ENCODE measurements around the gene CYGB.
"Not testable (repeated sequence)": the region's sequence is repeated elsewhere in the genome, so short reads cannot be mapped to it uniquely, and the experiment has no call there.

Gene CYGB

GRCh38 chr17:76538281-76538931, 897 bp upstream of the CYGB start:
- ATAC-seq (no peak), DNase-seq (ENCODE audit: low spot score in 2 of 2) (no peak)
- Mint-ChIP-seq H3K36me3 (peaks cover 5% of the 10 kb centered on the region), H3K4me1 (peaks cover 8% of the 10 kb centered on the region), H3K4me3 (peak overlapping the region; percentile 31), H3K27ac (no peak overlapping the region), H3K9me3 (no peaks in the 10 kb centered on the region)

GRCh38 chr17:76537288-76537577, 276 bp downstream of the CYGB start:
- DNase-seq (ENCODE audit: low spot score in 2 of 2) (no peak), ATAC-seq (no peak)
- H3K27ac Mint-ChIP-seq, result no peak overlapping the region
- H3K4me1 Mint-ChIP-seq, result peaks cover 1% of the 10 kb centered on the region
- peaks cover 5% of the 10 kb centered on the region for H3K36me3 Mint-ChIP-seq
- H3K9me3 Mint-ChIP-seq, result no peaks in the 10 kb centered on the region
- H3K4me3 Mint-ChIP-seq, result no peak overlapping the region

GRCh38 chr17:76536511-76537287, 810 bp downstream of the CYGB start:
- no peaks in the 10 kb centered on the region for H3K9me3 Mint-ChIP-seq
- H3K36me3 Mint-ChIP-seq, result peaks cover 5% of the 10 kb centered on the region
- no peak overlapping the region for H3K27ac Mint-ChIP-seq
- no peak overlapping the region for H3K4me3 Mint-ChIP-seq
- ATAC-seq (no peak), DNase-seq (ENCODE audit: low spot score in 2 of 2) (no peak)
- no peaks in the 10 kb centered on the region for H3K4me1 Mint-ChIP-seq

GRCh38 chr17:76535788-76536510, 1.6 kb downstream of the CYGB start:
- DNase-seq (ENCODE audit: low spot score in 2 of 2) (no peak), ATAC-seq (no peak)
- no peak overlapping the region for H3K4me3 Mint-ChIP-seq
- H3K36me3 Mint-ChIP-seq, result peaks cover 5% of the 10 kb centered on the region
- no peak overlapping the region for H3K27ac Mint-ChIP-seq
- H3K4me1 Mint-ChIP-seq, result no peaks in the 10 kb centered on the region
- no peaks in the 10 kb centered on the region for H3K9me3 Mint-ChIP-seq

GRCh38 chr17:76534831-76535732, 2.4 kb downstream of the CYGB start:
- no peaks in the 10 kb centered on the region for H3K4me1 Mint-ChIP-seq
- H3K4me3 Mint-ChIP-seq, result no peak overlapping the region
- H3K36me3 Mint-ChIP-seq, result peaks cover 5% of the 10 kb centered on the region
- DNase-seq (ENCODE audit: low spot score in 2 of 2) (no peak), ATAC-seq (no peak)
- no peak overlapping the region for H3K27ac Mint-ChIP-seq
- H3K9me3 Mint-ChIP-seq, result no peaks in the 10 kb centered on the region

- not testable (repeated sequence) for H3K36me3 Mint-ChIP-seq; DNase-seq (ENCODE audit: low spot score in 2 of 2); H3K4me1 Mint-ChIP-seq; H3K4me3 Mint-ChIP-seq; ATAC-seq; H3K9me3 Mint-ChIP-seq; H3K27ac Mint-ChIP-seq
Observed at GRCh38 chr17:76533640-76534359, 3.7 kb downstream of the CYGB start.

- Mint-ChIP-seq H3K27ac (peak overlapping the region; percentile 20), H3K4me1 (peaks cover 12% of the 10 kb centered on the region), H3K9me3 (no peaks in the 10 kb centered on the region), H3K4me3 (no peak overlapping the region), H3K36me3 (peaks cover 5% of the 10 kb centered on the region)
- ATAC-seq (no peak), DNase-seq (ENCODE audit: low spot score in 2 of 2) (no peak)
Observed at GRCh38 chr17:76532072-76532651, 5.3 kb downstream of the CYGB start.

- Mint-ChIP-seq H3K27ac (no peak overlapping the region), H3K4me1 (peaks cover 15% of the 10 kb centered on the region), H3K4me3 (no peak overlapping the region), H3K36me3 (peaks cover 5% of the 10 kb centered on the region), H3K9me3 (no peaks in the 10 kb centered on the region)
- ATAC-seq (no peak), DNase-seq (ENCODE audit: low spot score in 2 of 2) (no peak)
Observed at GRCh38 chr17:76531486-76532038, 5.9 kb downstream of the CYGB start.

- no peaks in the 10 kb centered on the region for H3K9me3 Mint-ChIP-seq
- H3K4me3 Mint-ChIP-seq, result no peak overlapping the region
- no peak overlapping the region for H3K27ac Mint-ChIP-seq
- ATAC-seq (no peak), DNase-seq (ENCODE audit: low spot score in 2 of 2) (no peak)
- H3K4me1 Mint-ChIP-seq, result peaks cover 15% of the 10 kb centered on the region
- peaks cover 5% of the 10 kb centered on the region for H3K36me3 Mint-ChIP-seq
Observed at GRCh38 chr17:76530811-76531485, 6.6 kb downstream of the CYGB start.

- H3K36me3 Mint-ChIP-seq, result peaks cover 1% of the 10 kb centered on the region
- no peak for DNase-seq (ENCODE audit: low spot score in 2 of 2)
- H3K4me3 Mint-ChIP-seq, result no peak overlapping the region
- no peaks in the 10 kb centered on the region for H3K9me3 Mint-ChIP-seq
- peaks cover 15% of the 10 kb centered on the region for H3K4me1 Mint-ChIP-seq
- peak overlapping the region; percentile 76 for H3K27ac Mint-ChIP-seq
- no peak for ATAC-seq
Observed at GRCh38 chr17:76530095-76530723, 7.3 kb downstream of the CYGB start.

GRCh38 chr17:76529224-76530094, 8.1 kb downstream of the CYGB start:
- peak overlapping the region; percentile 76 for H3K27ac Mint-ChIP-seq
- no peak overlapping the region for H3K4me3 Mint-ChIP-seq
- no peaks in the 10 kb centered on the region for H3K9me3 Mint-ChIP-seq
- peaks cover 20% of the 10 kb centered on the region for H3K4me1 Mint-ChIP-seq
- H3K36me3 Mint-ChIP-seq, result no peaks in the 10 kb centered on the region
- DNase-seq (ENCODE audit: low spot score in 2 of 2), result no peak
- no peak for ATAC-seq

- no peak for ATAC-seq
Observed at GRCh38 chr17:76528528-76529223, 8.8 kb downstream of the CYGB start.

More at GRCh38 chr17:76528528-76529223, 8.8 kb downstream of the CYGB start:
- Mint-ChIP-seq H3K36me3 (no peaks in the 10 kb centered on the region), H3K4me1 (peaks cover 24% of the 10 kb centered on the region), H3K4me3 (peak overlapping the region; percentile 53), H3K27ac (peak overlapping the region; percentile 50), H3K9me3 (no peaks in the 10 kb centered on the region)
- no peak for DNase-seq (ENCODE audit: low spot score in 2 of 2)
